HCT116 (cell line): ENCODE measurements around the gene DCTN1. TPM values are rescaled to one million over a fixed set of nuclear protein-coding genes. Genes with fewer than 3 reads are reported as not detected.

ENCODE experiments used
- ATAC-seq: fragments of 200-7000 bp; cut with Tn5 transposase; 2 replicates; pipeline ENCODE4 v1.9.1; 2020; ENCODE audit warnings: mild to moderate bottlenecking, moderate library complexity
- BruUV-seq: library from RNA; stranded (reverse); fragments of 400-500 nt; replicated peaks from 2 replicates; lab custom pipeline; 2021; lab: Mats Ljungman, UMichigan
- CTCF ChIA-PET: fragments of 300-600 bp; sonication (Branson Sonifier 250); formaldehyde crosslinking; loops from one replicate; lab custom pipeline; 2021; ENCODE audit warnings: antibody characterized with exemption; lab: Charles Lee
- POLR2A ChIA-PET: fragments of 300-600, 350-600 bp; sonication (Branson Sonifier 250); formaldehyde crosslinking; loops from one replicate; lab custom pipeline; 2021; ENCODE audit warnings: antibody characterized with exemption; lab: Charles Lee
- RAD21 ChIA-PET, 2 experiments: fragments of 300-600 bp; sonication (Branson Sonifier 250); formaldehyde crosslinking; loops; one replicate each; lab custom pipeline; 2023; ENCODE audit warnings: low total read pairs in 2 of 2; ENCODE audit not compliant: uncharacterized antibody in 2 of 2, unreplicated experiment in 2 of 2, low non-redundant PET in 1 of 2; lab: Charles Lee
- DNase-seq: peaks from one replicate; pipeline ENCODE4 v3.0.0-alpha.2; 2010; ENCODE audit warnings: low read depth, low spot score
- H2AFZ ChIP-seq: fragments of 200-600 bp; shearing (Covaris generic), sonication (generic); 2 replicates; pipeline ENCODE4 v1.6.1; 2017; ENCODE audit warnings: low read depth, mixed run types, mixed read lengths, antibody characterized with exemption, low read length; ENCODE audit not compliant: poor library complexity, severe bottlenecking
- H3K27ac ChIP-seq: 2 replicates; pipeline ENCODE4 v1.5.1; 2012; ENCODE audit warnings: low read depth, low read length
- H3K27me3 ChIP-seq: fragments of 200-600 bp; sonication (generic); 2 replicates; pipeline ENCODE4 v1.6.1; 2016; ENCODE audit warnings: mixed run types, low read length, mixed read lengths; ENCODE audit not compliant: insufficient read depth
- H3K36me3 ChIP-seq, 2 experiments: fragments of 200-500 bp in 1 of 2; fragments of 200-600 bp in 1 of 2; sonication (Bioruptor generic) in 1 of 2; sonication (generic) in 1 of 2; 2 replicates each; pipeline versions ENCODE4 v1.5.1 to v1.6.1; 2014 to 2016; ENCODE audit warnings: low read length in 2 of 2, inconsistent platforms in 1 of 2, mixed read lengths in 1 of 2, mixed run types in 1 of 2; ENCODE audit not compliant: insufficient read depth in 2 of 2, control insufficient read depth in 1 of 2
- H3K4me1 ChIP-seq, 2 experiments: fragments of 200-600 bp in 1 of 2; sonication (generic) in 1 of 2; 2 replicates each; pipeline versions ENCODE4 v1.5.1 to v1.6.1; 2012 to 2017; ENCODE audit warnings: low read length in 2 of 2, inconsistent platforms in 1 of 2, mild to moderate bottlenecking in 1 of 2, mixed read lengths in 1 of 2, mixed run types in 1 of 2, moderate library complexity in 1 of 2; ENCODE audit not compliant: insufficient read depth in 2 of 2, control insufficient read depth in 1 of 2
- H3K4me2 ChIP-seq: fragments of 200-600 bp; sonication (generic); 2 replicates; pipeline ENCODE4 v1.6.1; 2017; ENCODE audit warnings: mixed run types, low read length, mixed read lengths
- H3K4me3 ChIP-seq, 2 experiments: fragments of 200-600 bp in 1 of 2; sonication (generic) in 1 of 2; replicated peaks in 1 of 2; 2 replicates each; pipeline ENCODE4 v1.5.1; 2011 to 2016; ENCODE audit warnings: low read length in 2 of 2, control low read depth in 1 of 2, low read depth in 1 of 2, mild to moderate bottlenecking in 1 of 2, mixed read lengths in 1 of 2, mixed run types in 1 of 2
- H3K79me2 ChIP-seq: fragments of 200-600 bp; sonication (generic); 2 replicates; pipeline ENCODE4 v1.6.1; 2017; ENCODE audit warnings: mild to moderate bottlenecking, mixed run types, low read length, moderate library complexity, mixed read lengths; ENCODE audit not compliant: insufficient read depth
- H3K9ac ChIP-seq: fragments of 200-600 bp; sonication (generic); 2 replicates; pipeline ENCODE4 v1.6.1; 2016; ENCODE audit warnings: low read length, mixed read lengths
- H3K9me2 ChIP-seq: fragments of 200-600 bp; sonication (generic), shearing (Covaris generic); 2 replicates; pipeline ENCODE4 v1.6.1; 2017; ENCODE audit warnings: mixed run types, mild to moderate bottlenecking, moderate library complexity; ENCODE audit not compliant: insufficient read depth
- H3K9me3 ChIP-seq, 2 experiments: fragments of 200-500 bp in 1 of 2; fragments of 200-600 bp in 1 of 2; sonication (Bioruptor generic) in 1 of 2; sonication (generic) in 1 of 2; 2 replicates each; pipeline ENCODE4 v1.6.1; 2014 to 2017; ENCODE audit warnings: low read length in 2 of 2, mixed read lengths in 2 of 2, inconsistent platforms in 1 of 2, low read depth in 1 of 2, mild to moderate bottlenecking in 1 of 2, mixed run types in 1 of 2, moderate library complexity in 1 of 2; ENCODE audit not compliant: control insufficient read depth in 1 of 2, insufficient read depth in 1 of 2
- H4K20me1 ChIP-seq: fragments of 200-600 bp; sonication (generic), shearing (Covaris generic); 2 replicates; pipeline ENCODE4 v1.6.1; 2017; ENCODE audit warnings: mixed run types, mild to moderate bottlenecking, moderate library complexity; ENCODE audit not compliant: insufficient read depth
- ATF3 ChIP-seq: IDR thresholded peaks from 2 replicates; pipeline ENCODE4 v1.6.1; 2012
- CEBPB ChIP-seq: IDR thresholded peaks from 2 replicates; pipeline ENCODE4 v1.6.1; 2012; ENCODE audit warnings: low read depth
- EZH2 ChIP-seq: fragments of 200-600 bp; sonication (generic); IDR thresholded peaks from 2 replicates; pipeline ENCODE4 v1.6.1; 2017; ENCODE audit warnings: antibody characterized with exemption, mixed run types
- JUND ChIP-seq: IDR thresholded peaks from 2 replicates; pipeline ENCODE4 v1.6.1; 2012
- POLR2AphosphoS5 ChIP-seq: IDR thresholded peaks from 2 replicates; pipeline ENCODE4 v1.6.1; 2011; ENCODE audit warnings: mild to moderate bottlenecking, low read depth, low read length, moderate library complexity
- SIN3A ChIP-seq: IDR thresholded peaks from 2 replicates; pipeline ENCODE4 v1.6.1; 2012; ENCODE audit warnings: low read depth
- ZBTB33 ChIP-seq: IDR thresholded peaks from 2 replicates; pipeline ENCODE4 v1.6.1; 2011; ENCODE audit warnings: mild to moderate bottlenecking, low read length, moderate library complexity; ENCODE audit not compliant: insufficient replicate concordance; ENCODE audit errors: extremely low read depth
- ZNF274 ChIP-seq: fragments of 200-500 bp; sonication (Bioruptor generic); IDR thresholded peaks from 2 replicates; pipeline ENCODE4 v1.6.1; 2014; ENCODE audit warnings: mild to moderate bottlenecking, low read depth, low read length, inconsistent platforms
- intact Hi-C: fragments of 100-400 bp; cut with micrococcal nuclease; formaldehyde crosslinking; loops from 2 replicates; pipeline ENCODE4 v1.10.0; 2022
- total RNA-seq: library from RNA; stranded (reverse); gene quantifications from one replicate; pipeline ENCODE4 v1.2.1, GENCODE V29; 2021; ENCODE audit not compliant: unreplicated experiment
- TF ChIP-seq, protein P1 (sequence below): IDR thresholded peaks from 2 replicates; pipeline ENCODE4 v1.6.1; 2012; ENCODE audit warnings: low read depth

DCTN1 gene
- total RNA-seq, 1 experiment from 2014 or later, result 129 TPM

DNA sequence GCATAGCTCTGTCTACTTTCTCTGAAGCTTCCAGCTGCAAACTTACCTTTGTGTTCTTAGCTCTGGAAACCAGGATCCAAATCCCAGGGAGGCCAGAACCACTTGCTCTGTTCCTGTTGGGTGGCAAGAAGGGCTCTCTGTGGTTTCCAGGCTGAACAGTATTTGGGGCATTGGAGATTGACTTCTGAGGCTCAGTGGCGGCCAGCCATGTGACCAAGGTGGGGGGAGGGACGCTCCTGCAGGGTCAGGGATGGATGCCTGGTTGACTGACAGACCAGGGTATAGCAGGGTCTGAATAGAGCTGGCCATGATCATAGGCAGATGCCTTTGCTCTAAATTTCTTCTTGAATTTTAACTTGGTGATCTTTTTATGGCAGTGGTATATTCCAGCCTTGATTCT, 52.0 kb downstream of the DCTN1 start (continued):
- TF ChIP-seq ZBTB33, result no peak
- TF ChIP-seq JUND, result no peak
- no peak for TF ChIP-seq SIN3A
- TF ChIP-seq POLR2AphosphoS5, result no peak
- no peak for TF ChIP-seq EZH2

DNA sequence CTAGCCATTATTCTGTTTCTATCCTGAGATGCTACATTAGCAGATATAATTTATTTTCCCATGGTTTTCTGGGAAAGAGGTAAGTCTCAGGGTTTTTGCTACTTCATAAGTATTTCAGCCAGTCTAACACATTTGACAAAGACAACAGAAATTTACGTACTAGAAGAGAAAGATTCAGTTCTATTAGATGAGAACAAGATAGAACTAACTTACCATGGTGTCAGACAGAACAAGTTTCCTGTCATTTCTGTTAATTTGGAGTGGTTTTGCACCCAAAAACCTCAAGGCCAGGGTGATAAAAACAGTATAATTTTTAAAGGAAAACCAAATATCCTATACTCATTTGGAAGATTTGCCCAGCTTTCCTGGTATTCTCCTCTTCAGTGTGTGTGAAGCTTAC, 52.5 kb downstream of the DCTN1 start:
- no peak overlapping the region for H3K27ac ChIP-seq
- DNase-seq (no peak), ATAC-seq (no peak)
- TF ChIP-seq CEBPB (no peak), ZNF274 (no peak), ATF3 (no peak)
- TF ChIP-seq, protein P1, sequence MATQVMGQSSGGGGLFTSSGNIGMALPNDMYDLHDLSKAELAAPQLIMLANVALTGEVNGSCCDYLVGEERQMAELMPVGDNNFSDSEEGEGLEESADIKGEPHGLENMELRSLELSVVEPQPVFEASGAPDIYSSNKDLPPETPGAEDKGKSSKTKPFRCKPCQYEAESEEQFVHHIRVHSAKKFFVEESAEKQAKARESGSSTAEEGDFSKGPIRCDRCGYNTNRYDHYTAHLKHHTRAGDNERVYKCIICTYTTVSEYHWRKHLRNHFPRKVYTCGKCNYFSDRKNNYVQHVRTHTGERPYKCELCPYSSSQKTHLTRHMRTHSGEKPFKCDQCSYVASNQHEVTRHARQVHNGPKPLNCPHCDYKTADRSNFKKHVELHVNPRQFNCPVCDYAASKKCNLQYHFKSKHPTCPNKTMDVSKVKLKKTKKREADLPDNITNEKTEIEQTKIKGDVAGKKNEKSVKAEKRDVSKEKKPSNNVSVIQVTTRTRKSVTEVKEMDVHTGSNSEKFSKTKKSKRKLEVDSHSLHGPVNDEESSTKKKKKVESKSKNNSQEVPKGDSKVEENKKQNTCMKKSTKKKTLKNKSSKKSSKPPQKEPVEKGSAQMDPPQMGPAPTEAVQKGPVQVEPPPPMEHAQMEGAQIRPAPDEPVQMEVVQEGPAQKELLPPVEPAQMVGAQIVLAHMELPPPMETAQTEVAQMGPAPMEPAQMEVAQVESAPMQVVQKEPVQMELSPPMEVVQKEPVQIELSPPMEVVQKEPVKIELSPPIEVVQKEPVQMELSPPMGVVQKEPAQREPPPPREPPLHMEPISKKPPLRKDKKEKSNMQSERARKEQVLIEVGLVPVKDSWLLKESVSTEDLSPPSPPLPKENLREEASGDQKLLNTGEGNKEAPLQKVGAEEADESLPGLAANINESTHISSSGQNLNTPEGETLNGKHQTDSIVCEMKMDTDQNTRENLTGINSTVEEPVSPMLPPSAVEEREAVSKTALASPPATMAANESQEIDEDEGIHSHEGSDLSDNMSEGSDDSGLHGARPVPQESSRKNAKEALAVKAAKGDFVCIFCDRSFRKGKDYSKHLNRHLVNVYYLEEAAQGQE, result no peak
- RAD21 ChIA-PET, result interaction anchor here in 1 of 2 experiments (0.6 kb wide), 1 partner anchor 25 kb away, joined by 3 read pairs; no protein-coding TSS in a partner anchor
- no peak overlapping the region for H3K4me3 ChIP-seq
- H3K9me2 ChIP-seq, result no peaks in the 10 kb centered on the region
- no peaks in the 10 kb centered on the region for H3K36me3 ChIP-seq
- no peak overlapping the region for H3K9ac ChIP-seq
- no peaks in the 10 kb centered on the region for H3K27me3 ChIP-seq
- no peak overlapping the region for H2AFZ ChIP-seq
- no peak overlapping the region for H3K4me2 ChIP-seq
- CTCF ChIA-PET, result no interaction called here
- intact Hi-C loops, result no loop called here
- no TSS peak for BruUV-seq
- no peaks in the 10 kb centered on the region for H3K79me2 ChIP-seq
- no peaks in the 10 kb centered on the region for H3K9me3 ChIP-seq
- POLR2A ChIA-PET, result no interaction called here
- H4K20me1 ChIP-seq, result no peaks in the 10 kb centered on the region
- H3K4me1 ChIP-seq, result no peaks in the 10 kb centered on the region
